ENCODE data around the gene EPS8.

GRCh38 chr12:15690320-15690719 is 98.9 kb downstream of the EPS8 start:
- TF ChIP-seq TEAD4 (IDR thresholded peaks at IDR 0.05; ENCODE audit: borderline replicate concordance, insufficient read depth): no peak
- TF ChIP-seq SMC3 (IDR thresholded peaks at IDR 0.05; ENCODE audit: low read depth, low read length): no peak
- no peak for TF ChIP-seq EP300 (IDR thresholded peaks at IDR 0.05; ENCODE audit: borderline replicate concordance in 1 of 2, low read depth in 1 of 2, low read length in 1 of 2)

Data from SK-N-SH (cell line).